IPS-18a (cell line): ENCODE measurements around the gene BOLA2.
"Not testable (repeated sequence)": the region's sequence is repeated elsewhere in the genome, so short reads cannot be mapped to it uniquely, and the experiment has no call there.

ENCODE experiments used
- H3K27ac ChIP-seq: one replicate; pipeline ENCODE4 v1.5.1; 2013; ENCODE audit warnings: low read length
- H3K27me3 ChIP-seq: one replicate; pipeline ENCODE4 v1.6.1; 2013; ENCODE audit warnings: mild to moderate bottlenecking, low read length; ENCODE audit not compliant: control insufficient read depth, insufficient read depth
- H3K36me3 ChIP-seq: one replicate; pipeline ENCODE4 v1.6.1; 2013; ENCODE audit warnings: low read depth, low read length; ENCODE audit not compliant: control insufficient read depth
- H3K4me1 ChIP-seq: one replicate; pipeline ENCODE4 v1.6.1; 2013; ENCODE audit warnings: low read depth, low read length; ENCODE audit not compliant: control insufficient read depth
- H3K4me3 ChIP-seq: one replicate; pipeline ENCODE4 v1.5.1; 2013; ENCODE audit warnings: low read length
- H3K9ac ChIP-seq: one replicate; pipeline ENCODE4 v1.6.1; 2013; ENCODE audit warnings: mild to moderate bottlenecking, low read length, moderate library complexity
- H3K9me3 ChIP-seq: one replicate; pipeline ENCODE4 v1.6.1; 2013; ENCODE audit warnings: low read depth, low read length; ENCODE audit not compliant: control insufficient read depth

Gene BOLA2

DNA sequence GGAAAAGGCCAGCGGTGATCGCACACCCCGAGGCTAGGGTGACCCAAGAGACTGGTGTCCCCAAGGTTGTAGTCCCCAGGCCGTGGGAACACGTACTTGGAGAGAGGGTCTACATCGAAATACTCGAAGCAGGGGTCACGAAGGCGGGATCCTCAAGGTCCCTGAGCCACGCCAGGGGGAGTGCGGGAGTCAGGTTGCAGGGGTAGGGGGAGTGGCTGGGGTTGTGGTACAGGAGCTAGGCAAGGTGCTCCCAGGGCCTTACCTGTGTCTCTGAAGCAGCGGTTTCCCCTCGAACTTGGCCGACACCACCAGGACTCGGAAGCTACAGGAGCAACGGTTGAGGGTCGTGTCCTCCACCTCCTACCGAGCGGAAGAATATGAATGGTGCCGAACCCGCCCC, 397 bp downstream of the BOLA2 start:
- not testable (repeated sequence) for H3K9ac ChIP-seq, H3K27ac ChIP-seq, H3K4me1 ChIP-seq, H3K27me3 ChIP-seq, H3K9me3 ChIP-seq, H3K4me3 ChIP-seq, H3K36me3 ChIP-seq

DNA sequence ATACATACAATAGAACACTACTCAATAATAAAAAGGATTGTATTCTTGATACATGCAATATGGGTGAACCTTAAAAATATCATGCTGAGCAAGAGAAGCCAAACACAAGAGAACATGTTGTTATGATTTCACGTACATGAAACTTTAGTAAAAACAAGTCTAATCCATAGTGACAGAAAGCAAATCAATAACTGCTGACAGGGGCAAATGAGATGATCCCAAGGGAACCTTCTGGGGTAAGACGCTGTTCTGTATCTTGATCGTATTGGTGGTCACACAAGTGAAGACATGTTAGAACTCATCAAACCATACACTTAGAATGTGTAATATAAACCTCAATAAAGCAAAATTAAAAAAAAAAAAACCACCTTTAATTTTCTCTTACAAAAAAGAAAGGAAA, 28.8 kb downstream of the BOLA2 start:
- H3K27ac ChIP-seq, H3K27me3 ChIP-seq, H3K4me1 ChIP-seq, H3K9ac ChIP-seq, H3K36me3 ChIP-seq, H3K4me3 ChIP-seq, H3K9me3 ChIP-seq: not testable (repeated sequence)

DNA sequence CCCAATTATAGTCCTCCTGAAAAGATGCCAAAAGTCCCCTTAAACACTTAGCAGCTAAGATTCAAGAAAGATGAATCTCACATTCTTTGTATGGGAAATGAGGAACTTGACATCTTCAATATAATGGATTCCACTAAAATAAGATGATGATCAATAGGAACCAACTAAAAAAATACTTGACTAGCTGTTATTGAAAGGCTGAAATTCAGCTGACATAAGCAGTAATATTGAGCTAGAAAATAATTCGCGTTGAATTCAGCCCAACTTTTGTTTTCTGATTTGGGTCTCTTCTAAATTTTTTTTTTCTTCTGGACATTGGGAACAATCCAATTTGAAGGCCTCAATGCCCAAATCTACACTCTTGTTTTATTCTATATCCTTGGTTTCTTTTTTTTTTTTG, 30.6 kb downstream of the BOLA2 start:
- H3K27me3 ChIP-seq, H3K4me1 ChIP-seq, H3K27ac ChIP-seq, H3K36me3 ChIP-seq, H3K9me3 ChIP-seq, H3K4me3 ChIP-seq, H3K9ac ChIP-seq: not testable (repeated sequence)

DNA sequence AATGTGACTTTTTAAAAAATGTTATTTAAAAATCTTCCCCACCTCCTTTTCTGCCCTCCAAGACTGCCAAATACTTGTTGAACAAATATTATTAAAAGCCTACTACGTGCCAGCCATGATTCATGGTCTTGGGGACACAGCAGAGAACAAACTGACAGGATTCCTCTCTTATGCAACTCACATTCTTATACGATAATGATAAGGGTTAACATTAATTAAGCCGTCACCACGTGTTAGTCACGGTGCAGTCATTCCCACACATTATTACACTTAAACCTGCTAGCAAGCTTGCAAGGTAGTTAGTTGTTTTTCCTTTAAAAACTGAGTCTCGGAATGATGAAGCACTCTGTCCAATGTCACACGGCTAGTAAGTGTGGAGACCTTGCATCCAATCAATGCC, 48.9 kb downstream of the BOLA2 start:
- H3K27me3 ChIP-seq, H3K27ac ChIP-seq, H3K4me1 ChIP-seq, H3K36me3 ChIP-seq, H3K9me3 ChIP-seq, H3K4me3 ChIP-seq, H3K9ac ChIP-seq: not testable (repeated sequence)
